ENCODE data around the gene PALD1. TPM values are rescaled to one million over a fixed set of nuclear protein-coding genes. Genes with fewer than 3 reads are reported as not detected.

Gene PALD1
- total and polyA plus RNA-seq, 2 of the 4 experiments (the other 2 are of a cell fraction), result 0.12 to 0.18 TPM

- no peak for TF ChIP-seq MXI1 (IDR thresholded peaks at IDR 0.05; ENCODE audit: borderline replicate concordance, low read depth, low read length)
These were observed 26.2 kb downstream of the PALD1 start (continued) for GRCh38 chr10:70504521-70505358.

- Histone ChIP-seq H3K4me1 (ENCODE audit: control insufficient read depth, insufficient read depth, low read length) (peaks cover 5% of the 10 kb centered on the region; the same call in 1 of the 2 replicates), H2BK15ac (ENCODE audit: low read depth, low read length) (no peak overlapping the region), H3K4me3 (ENCODE audit: insufficient read depth, low read depth, low read length) (no peak overlapping the region), H4K8ac (ENCODE audit: low read depth in 2 of 2, low read length in 2 of 2) (no peak overlapping the region), H2BK20ac (ENCODE audit: low read depth, low read length) (no peak overlapping the region), H3K27ac (ENCODE audit: insufficient read depth, low read length) (no peak overlapping the region), H3K4me2 (ENCODE audit: low read depth, low read length) (no peak overlapping the region), H3K4ac (ENCODE audit: low read depth, low read length) (no peak overlapping the region), H4K20me1 (ENCODE audit: insufficient read depth, low read length) (no peaks in the 10 kb centered on the region), H4K5ac (ENCODE audit: low read depth, low read length) (no peak overlapping the region), H4K91ac (ENCODE audit: insufficient read depth, low read depth, low read length) (no peak overlapping the region), H2BK120ac (ENCODE audit: low read depth, low read length) (no peak overlapping the region), H3K27me3 (ENCODE audit: control insufficient read depth, insufficient read depth, low read length) (peaks cover 9% of the 10 kb centered on the region), H3K14ac (replicated peaks; ENCODE audit: low read depth, low read length) (no peak overlapping the region), H3K56ac (ENCODE audit: extremely low read depth, insufficient read depth, low read length) (no peak overlapping the region), H3K23ac (ENCODE audit: low read depth, low read length) (no peak overlapping the region), H3K18ac (ENCODE audit: low read depth, low read length) (no peak overlapping the region), H2AFZ (replicated peaks; ENCODE audit: low read length, poor library complexity) (no peak overlapping the region), H3K79me1 (ENCODE audit: low read depth in 1 of 2, low read length in 2 of 2) (no peaks in the 10 kb centered on the region), H2AK5ac (ENCODE audit: low read depth, low read length) (no peak overlapping the region), H3K9me1 (ENCODE audit: insufficient read depth, low read length) (no peaks in the 10 kb centered on the region; the same call in 1 of the 2 replicates), H3K9me3 (ENCODE audit: control insufficient read depth, insufficient read depth, low read length) (no peaks in the 10 kb centered on the region), H3K9ac (ENCODE audit: low read depth, low read length) (no peak overlapping the region), H3K36me3 (ENCODE audit: control insufficient read depth, insufficient read depth, low read length) (no peaks in the 10 kb centered on the region), H2AK9ac (replicated peaks; ENCODE audit: low read depth, low read length, poor library complexity) (no peak overlapping the region), H2BK5ac (ENCODE audit: low read depth, low read length, poor library complexity, severe bottlenecking) (no peak overlapping the region)
- DNase-seq, result no peak
- no TSS peak for BruUV-seq (replicated peaks)
- intact Hi-C loops (cut with micrococcal nuclease), result no loop called here
- POLR2A ChIA-PET (ENCODE audit: unreplicated experiment), result no interaction called here
- CTCF ChIA-PET, result no interaction called here
- WGBS, 2 experiments (ENCODE audit: extremely low coverage in 2 of 2, insufficient read length in 1 of 2), result 94% methylated on average over 4 of the region's 9 CpGs; no CpG with 5 or more reads in 1 of the 2 experiments
- dilution Hi-C loops (cut with HindIII; ENCODE audit: low sequenced_read_pairs, unreplicated experiment), result no loop called here
- in situ Hi-C loops (cut with MboI; ENCODE audit: low sequenced_read_pairs), result no loop called here
- no peak for ATAC-seq (ENCODE audit: low read depth)
- TF ChIP-seq ELK1 (IDR thresholded peaks at IDR 0.05; ENCODE audit: borderline replicate concordance, low read depth, low read length) (no peak), CEBPB (IDR thresholded peaks at IDR 0.05; ENCODE audit: low read depth, low read length) (no peak), MAFK (IDR thresholded peaks at IDR 0.05; ENCODE audit: low read depth, low read length) (no peak), CTCF (conservative IDR thresholded peaks at IDR 0.05; ENCODE audit: low read depth, low read length) (no peak), RFX5 (IDR thresholded peaks at IDR 0.05; ENCODE audit: low read depth, low read length) (no peak), MAZ (IDR thresholded peaks at IDR 0.05; ENCODE audit: borderline replicate concordance, low read depth, low read length) (no peak), CHD1 (IDR thresholded peaks at IDR 0.05; ENCODE audit: low read depth, low read length) (no peak), RAD21 (IDR thresholded peaks at IDR 0.05; ENCODE audit: low read length) (no peak), FOS (IDR thresholded peaks at IDR 0.05; ENCODE audit: low read depth, low read length) (no peak), BHLHE40 (IDR thresholded peaks at IDR 0.05; ENCODE audit: low read depth, low read length) (no peak), NFE2L2 (IDR thresholded peaks at IDR 0.05; ENCODE audit: low read depth, low read length) (no peak), USF2 (IDR thresholded peaks at IDR 0.05; ENCODE audit: low read depth, low read length) (no peak)
These were observed 27.3 kb downstream of the PALD1 start for GRCh38 chr10:70505908-70506307.

Data from IMR-90 (cell line).